PFSK-1 (cell line): Measurements from ENCODE around the gene LRMDA.

Source experiments
- POLR2AphosphoS5 ChIP-seq: IDR thresholded peaks from 2 replicates; pipeline ENCODE4 v1.6.1; 2012; ENCODE audit warnings: low read depth, mild to moderate bottlenecking, control low read depth, low read length, moderate library complexity
- REST ChIP-seq, 2 experiments: IDR thresholded peaks; 2 replicates each; pipeline versions ENCODE4 v1.6.1 to v1.8.0; 2011 to 2012; ENCODE audit warnings: low read depth in 2 of 2, low read length in 2 of 2, control low read depth in 1 of 2, inconsistent platforms in 1 of 2, mild to moderate bottlenecking in 1 of 2, moderate library complexity in 1 of 2; ENCODE audit not compliant: insufficient read depth in 1 of 2
- SIN3A ChIP-seq: IDR thresholded peaks from 2 replicates; pipeline ENCODE4 v1.6.1; 2012; ENCODE audit warnings: mild to moderate bottlenecking, low read length, moderate library complexity, borderline replicate concordance; ENCODE audit not compliant: insufficient read depth
- TAF1 ChIP-seq: IDR thresholded peaks from 2 replicates; pipeline ENCODE4 v1.6.1; 2012; ENCODE audit warnings: low read length, control low read depth, borderline replicate concordance; ENCODE audit not compliant: insufficient read depth

DNA sequence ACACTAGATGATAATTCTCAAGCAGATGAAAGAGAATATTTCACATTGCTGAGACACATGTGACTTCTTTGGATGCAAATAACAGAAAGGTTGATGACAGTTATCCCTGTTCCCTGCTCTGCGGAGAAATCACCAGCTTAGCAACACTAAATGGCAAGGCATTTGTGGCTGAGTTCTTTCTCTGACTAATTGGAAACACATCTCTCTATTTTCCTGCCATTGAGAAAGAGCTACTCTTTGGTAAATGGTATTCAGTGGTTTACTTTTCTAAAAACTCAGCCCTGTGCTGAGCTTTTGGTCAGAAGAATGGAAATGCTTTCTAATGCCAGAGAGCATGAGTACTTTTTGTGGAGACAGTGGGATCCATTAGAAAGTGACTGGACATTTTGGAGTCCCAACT is 771.4 kb downstream of the LRMDA start:
- TF ChIP-seq POLR2AphosphoS5 (no peak), REST (IDR thresholded peaks at IDR 0.05; ENCODE audit: insufficient read depth in 1 of 2, low read depth in 2 of 2, low read length in 2 of 2) (no peak), SIN3A (no peak), TAF1 (no peak)
